ENCODE data around the gene MEGF9. TPM values are rescaled to one million over a fixed set of nuclear protein-coding genes. Genes with fewer than 3 reads are reported as not detected.

MEGF9 gene
- total RNA-seq, 1 donor from 2014 or later: 15.5 TPM

DNA sequence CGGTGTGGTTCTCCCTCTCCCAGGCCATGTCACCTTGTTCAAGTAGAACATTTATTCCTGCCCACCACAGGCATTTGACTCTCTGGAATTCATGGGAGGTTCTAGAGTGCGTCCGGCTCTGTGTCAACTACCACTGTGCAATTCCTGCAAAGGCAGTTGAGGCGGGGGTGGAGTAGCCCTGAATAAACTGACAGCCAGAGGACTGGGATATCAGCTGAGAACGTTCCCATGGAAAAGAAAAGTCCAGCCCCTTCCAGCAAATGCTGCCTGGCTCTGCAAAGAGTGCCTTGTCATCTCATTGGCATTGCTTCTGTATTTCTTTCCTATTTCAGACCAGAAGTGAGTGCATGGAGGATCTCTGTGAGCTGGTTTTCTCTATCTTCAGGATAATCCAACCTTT lies 18.9 kb upstream of the MEGF9 start:
- DNase-seq (ENCODE audit: low spot score): peak; percentile 35

GRCh38 chr9:120730654-120731514 lies 16.6 kb upstream of the MEGF9 start:
- DNase-seq (ENCODE audit: low spot score): peak; percentile 62

- no peak for DNase-seq (ENCODE audit: low spot score)
Observed at GRCh38 chr9:120729791-120730241, 15.5 kb upstream of the MEGF9 start.

- DNase-seq (ENCODE audit: low spot score): no peak
Observed at GRCh38 chr9:120726484-120726883, 12.2 kb upstream of the MEGF9 start.

DNA sequence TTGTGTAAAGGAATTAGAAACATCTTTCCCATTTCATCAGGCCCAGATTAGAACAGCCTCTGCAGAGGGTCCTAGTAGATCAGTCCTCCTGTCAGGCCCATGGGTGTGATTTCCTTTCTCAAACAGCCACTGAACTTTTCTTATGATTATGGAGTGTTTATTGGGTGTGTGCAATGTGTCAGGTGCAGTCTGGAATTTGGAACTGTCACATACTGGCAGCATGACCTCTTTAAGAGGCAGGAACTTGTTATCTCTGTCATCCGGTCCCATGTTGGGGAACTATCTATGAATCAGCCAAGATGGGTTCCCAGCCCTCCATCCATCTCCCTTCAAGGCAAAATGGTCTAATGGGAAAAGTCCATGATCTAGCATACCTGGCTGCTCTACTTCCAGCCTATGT lies 11.6 kb upstream of the MEGF9 start:
- DNase-seq (ENCODE audit: low spot score): no peak

DNA sequence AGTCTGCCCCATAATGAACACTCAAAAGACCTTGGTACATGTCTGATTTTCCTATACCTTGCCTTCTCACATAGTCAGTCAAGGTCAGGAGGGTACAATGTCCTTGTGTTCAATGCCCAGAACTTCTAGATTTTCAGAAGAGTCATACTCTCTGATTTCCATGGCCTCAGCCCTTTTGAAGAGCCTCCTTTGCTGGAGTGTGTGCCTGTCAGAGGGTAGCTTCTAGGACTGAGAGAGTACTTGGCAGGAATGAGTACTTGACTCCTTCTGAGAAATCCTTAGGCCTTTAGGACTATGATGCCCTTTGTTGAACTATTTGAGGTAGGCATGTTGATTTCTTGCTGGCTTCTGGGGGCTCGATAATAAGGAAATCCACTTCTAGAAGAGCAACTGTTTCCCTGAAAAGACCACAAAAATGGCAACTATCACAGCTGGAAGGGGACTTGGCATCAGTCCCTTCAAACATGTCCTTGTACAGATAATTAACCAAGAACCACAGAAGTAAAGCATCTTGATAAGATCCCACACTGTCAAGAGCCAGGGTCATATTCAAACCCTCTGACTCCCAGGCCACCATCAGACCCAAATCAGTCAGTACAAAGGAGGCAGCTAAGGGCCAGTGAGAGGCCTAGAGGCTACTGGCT lies 10.6 kb upstream of the MEGF9 start:
- DNase-seq (ENCODE audit: low spot score): no peak

DNA sequence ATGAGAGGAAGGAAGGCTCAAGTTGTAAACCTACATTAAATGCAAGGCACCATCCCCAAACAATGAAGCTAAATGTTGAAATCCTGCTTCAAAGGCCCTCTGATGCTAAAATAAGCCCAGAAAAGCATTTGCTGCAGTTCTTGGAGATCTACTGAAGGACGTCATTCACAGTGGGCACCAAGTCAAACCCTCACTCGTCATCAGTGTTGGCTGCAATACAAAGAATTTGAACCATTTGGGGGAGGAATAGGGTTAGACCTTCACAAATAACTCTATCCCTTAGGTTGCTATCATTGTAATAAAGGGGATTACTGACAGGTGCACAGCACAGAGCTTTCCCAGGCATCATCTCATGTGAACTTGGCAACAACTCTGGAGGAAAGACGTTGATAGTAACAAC lies 9.3 kb upstream of the MEGF9 start:
- DNase-seq (ENCODE audit: low spot score): no peak

DNA sequence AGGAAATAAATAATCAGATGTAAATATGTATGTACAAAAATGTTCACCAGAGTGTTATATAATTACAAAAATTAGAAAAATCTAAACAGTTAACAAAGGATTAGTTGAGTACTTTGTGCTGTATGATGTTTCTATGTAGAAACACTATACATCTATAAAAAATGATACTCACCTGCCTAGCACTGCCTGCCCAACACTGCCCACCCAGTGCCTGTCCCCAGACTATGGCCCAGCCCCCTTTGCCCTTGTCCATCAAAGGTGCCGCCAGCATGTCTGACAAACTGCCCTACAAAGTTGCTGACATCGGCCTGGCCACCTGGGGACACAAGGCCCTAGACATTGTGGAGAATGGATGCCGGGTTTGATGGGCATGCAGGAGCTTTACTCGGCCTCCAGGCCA lies 6.1 kb upstream of the MEGF9 start:
- DNase-seq (ENCODE audit: low spot score): no peak

DNA sequence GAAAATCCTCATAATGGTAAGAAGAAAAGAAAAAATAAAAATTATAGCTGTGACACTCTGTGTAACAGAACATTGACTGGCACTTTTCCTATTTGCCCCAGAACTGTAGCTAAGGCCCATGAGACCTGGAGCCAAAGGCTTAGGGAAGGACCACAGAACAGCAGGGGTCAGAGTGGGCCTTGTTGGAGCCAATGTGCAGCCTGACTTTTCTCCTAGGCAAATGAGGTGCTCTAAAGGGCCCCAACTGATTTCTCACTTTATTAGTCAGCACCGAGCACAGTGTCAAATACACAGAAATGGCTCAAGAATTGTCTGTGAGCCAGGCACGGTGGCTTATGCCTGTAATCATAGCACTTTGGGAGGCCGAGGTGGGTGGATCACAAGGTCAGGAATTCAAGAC lies 4.0 kb upstream of the MEGF9 start:
- DNase-seq (ENCODE audit: low spot score): no peak

GRCh38 chr9:120717176-120717575 lies 2.9 kb upstream of the MEGF9 start:
- no peak for DNase-seq (ENCODE audit: low spot score)

- DNase-seq (ENCODE audit: low spot score): no peak
Observed at GRCh38 chr9:120716483-120716882, 2.2 kb upstream of the MEGF9 start.

GRCh38 chr9:120715389-120715924 lies 1.2 kb upstream of the MEGF9 start:
- no peak for DNase-seq (ENCODE audit: low spot score)

GRCh38 chr9:120714846-120715388 lies 647 bp upstream of the MEGF9 start:
- no peak for DNase-seq (ENCODE audit: low spot score)

DNA sequence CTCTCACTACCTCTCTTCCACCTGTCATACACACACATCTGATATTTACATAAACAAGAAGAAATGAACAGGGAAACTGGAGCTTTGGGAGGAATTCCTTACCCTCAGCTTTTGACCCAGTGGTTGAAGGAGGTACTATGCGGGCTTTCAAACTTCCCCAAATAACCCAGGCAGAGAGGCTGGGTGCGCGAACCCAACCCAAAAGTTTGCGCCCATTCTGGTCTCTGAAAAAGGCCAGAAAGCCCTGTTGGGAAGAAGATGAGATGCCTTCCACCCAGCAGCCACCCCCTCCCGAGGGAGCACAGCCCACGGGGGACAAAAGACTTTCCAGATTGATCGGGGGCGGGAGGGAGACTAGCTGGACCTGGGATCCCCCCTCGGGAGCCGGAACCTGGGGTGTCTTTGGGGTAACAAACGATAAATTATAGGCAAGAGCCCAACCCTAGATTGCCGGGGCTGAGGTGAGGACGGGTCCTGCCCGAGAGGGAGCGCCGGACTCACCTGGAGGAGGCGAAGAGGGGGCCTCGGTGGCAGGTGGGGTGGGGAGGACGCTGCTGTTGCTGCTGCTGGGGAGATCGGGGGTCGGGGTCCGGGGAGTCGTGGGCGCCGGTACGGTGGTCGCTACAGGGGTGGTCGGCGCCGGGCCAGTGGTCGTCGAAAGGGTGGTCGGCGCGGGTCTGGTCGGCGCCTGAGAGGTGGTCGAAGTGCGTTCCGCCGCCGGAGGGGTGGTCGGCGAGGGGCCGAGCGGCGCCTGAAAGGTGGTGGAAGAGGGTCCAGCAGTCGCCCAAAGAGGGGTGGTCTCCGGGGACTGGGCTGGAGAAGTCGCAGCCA lies 798 bp downstream of the MEGF9 start:
- no peak for DNase-seq (ENCODE audit: low spot score)

- no peak for DNase-seq (ENCODE audit: low spot score)
Observed at GRCh38 chr9:120712539-120713031, 1.7 kb downstream of the MEGF9 start.

GRCh38 chr9:120711841-120712538 lies 2.3 kb downstream of the MEGF9 start:
- no peak for DNase-seq (ENCODE audit: low spot score)

GRCh38 chr9:120711354-120711753 lies 2.9 kb downstream of the MEGF9 start:
- DNase-seq (ENCODE audit: low spot score): no peak

- no peak for DNase-seq (ENCODE audit: low spot score)
Observed at GRCh38 chr9:120710110-120710981, 3.9 kb downstream of the MEGF9 start.

- no peak for DNase-seq (ENCODE audit: low spot score)
Observed at GRCh38 chr9:120708526-120709224, 5.6 kb downstream of the MEGF9 start.
